Lower lobe of right lung (tissue), 2 donors: Measurements from ENCODE around the gene PLEKHA5. TPM values are rescaled to one million over a fixed set of nuclear protein-coding genes. Genes with fewer than 3 reads are reported as not detected.

Source experiments
- ATAC-seq, 2 donors: fragments of 200-7000 bp; cut with Tn5 transposase; one replicate each; pipeline ENCODE4 v1.9.1; 2020 to 2022; ENCODE audit warnings: mild to moderate bottlenecking in 2 of 2, moderate library complexity in 2 of 2
- DNase-seq: peaks from one replicate; pipeline ENCODE4 v3.0.0-alpha.2; 2020
- H3K27ac ChIP-seq: fragments of 200-600 bp; one replicate; pipeline ENCODE4 v1.8.0; 2022
- H3K27me3 ChIP-seq: fragments of 200-600 bp; one replicate; pipeline ENCODE4 v1.8.0; 2022; ENCODE audit warnings: low read depth
- H3K36me3 ChIP-seq: fragments of 200-600 bp; one replicate; pipeline ENCODE4 v1.8.0; 2022; ENCODE audit warnings: mild to moderate bottlenecking
- H3K4me1 ChIP-seq: fragments of 200-600 bp; one replicate; pipeline ENCODE4 v1.8.0; 2022
- H3K4me3 ChIP-seq: fragments of 200-600 bp; one replicate; pipeline ENCODE4 v1.8.0; 2022; ENCODE audit warnings: mild to moderate bottlenecking
- H3K9me3 ChIP-seq: fragments of 200-600 bp; one replicate; pipeline ENCODE4 v1.8.0; 2022
- CTCF ChIP-seq: fragments of 200-600 bp; IDR thresholded peaks from one replicate; pipeline ENCODE4 v1.8.0; 2022; ENCODE audit warnings: antibody characterized with exemption, mild to moderate bottlenecking
- intact Hi-C: fragments of 100-400 bp; cut with DNase I; formaldehyde crosslinking; loops from one replicate; pipeline ENCODE4 v1.11.0; 2022
- total RNA-seq: library from RNA; stranded (reverse); fragmentation: NEBNext Ultra II Directional; extraction: Animal tissue kit (Norgen Biotek cat#: 25700); gene quantifications from one replicate; pipeline ENCODE4 v1.2.1, GENCODE V29; 2021
- donor health status: DM: no; HTN: yes; CAD: no; lungs with severe emphysema.

Gene PLEKHA5
- total RNA-seq, 1 donor from 2014 or later: 29.2 TPM

GRCh38 chr12:19140381-19141236 is 11.1 kb downstream of the PLEKHA5 start:
- intact Hi-C loops: no loop called here
- no peak for TF ChIP-seq CTCF
- DNase-seq: no peak
- ATAC-seq: no peak
- no peaks in the 10 kb centered on the region for H3K9me3 ChIP-seq
- no peaks in the 10 kb centered on the region for H3K4me1 ChIP-seq
- no peak overlapping the region for H3K4me3 ChIP-seq
- H3K27ac ChIP-seq: no peak overlapping the region
- H3K36me3 ChIP-seq: no peaks in the 10 kb centered on the region
- H3K27me3 ChIP-seq: no peaks in the 10 kb centered on the region

- no peak overlapping the region for H3K4me3 ChIP-seq
- ATAC-seq (no peak), DNase-seq (no peak)
- no peaks in the 10 kb centered on the region for H3K9me3 ChIP-seq
- no peaks in the 10 kb centered on the region for H3K27me3 ChIP-seq
- intact Hi-C loops: no loop called here
- no peaks in the 10 kb centered on the region for H3K4me1 ChIP-seq
- H3K27ac ChIP-seq: no peak overlapping the region
- TF ChIP-seq CTCF: no peak
- no peaks in the 10 kb centered on the region for H3K36me3 ChIP-seq
Measured at GRCh38 chr12:19142499-19142898, 13.0 kb downstream of the PLEKHA5 start.

- no peak for TF ChIP-seq CTCF
- DNase-seq (no peak), ATAC-seq (no peak)
- intact Hi-C loops: no loop called here
- Histone ChIP-seq H3K27me3 (no peaks in the 10 kb centered on the region), H3K36me3 (no peaks in the 10 kb centered on the region), H3K4me3 (no peak overlapping the region), H3K27ac (no peak overlapping the region), H3K4me1 (no peaks in the 10 kb centered on the region), H3K9me3 (no peaks in the 10 kb centered on the region)
Measured at GRCh38 chr12:19144287-19144686, 14.8 kb downstream of the PLEKHA5 start.

- ATAC-seq: no peak
- no peak for TF ChIP-seq CTCF
- intact Hi-C loops: no loop called here
Measured at GRCh38 chr12:19144985-19145384, 15.5 kb downstream of the PLEKHA5 start.

GRCh38 chr12:19148860-19149259 is 19.3 kb downstream of the PLEKHA5 start:
- Histone ChIP-seq H3K27ac (no peak overlapping the region), H3K27me3 (no peaks in the 10 kb centered on the region), H3K4me1 (no peaks in the 10 kb centered on the region), H3K4me3 (no peak overlapping the region), H3K9me3 (no peaks in the 10 kb centered on the region), H3K36me3 (no peaks in the 10 kb centered on the region)
- intact Hi-C loops: no loop called here
- DNase-seq (no peak), ATAC-seq (no peak)
- TF ChIP-seq CTCF: no peak

More at GRCh38 chr12:19144985-19145384, 15.5 kb downstream of the PLEKHA5 start:
- Histone ChIP-seq H3K4me3 (no peak overlapping the region), H3K9me3 (no peaks in the 10 kb centered on the region), H3K27ac (no peak overlapping the region), H3K27me3 (no peaks in the 10 kb centered on the region), H3K36me3 (no peaks in the 10 kb centered on the region), H3K4me1 (no peaks in the 10 kb centered on the region)
- no peak for DNase-seq
